Measurements from ENCODE around the gene TRPC4AP.
A peak's percentile ranks its signal among the peaks of the same experiment; 100 is the strongest.

The TRPC4AP gene, protein sequence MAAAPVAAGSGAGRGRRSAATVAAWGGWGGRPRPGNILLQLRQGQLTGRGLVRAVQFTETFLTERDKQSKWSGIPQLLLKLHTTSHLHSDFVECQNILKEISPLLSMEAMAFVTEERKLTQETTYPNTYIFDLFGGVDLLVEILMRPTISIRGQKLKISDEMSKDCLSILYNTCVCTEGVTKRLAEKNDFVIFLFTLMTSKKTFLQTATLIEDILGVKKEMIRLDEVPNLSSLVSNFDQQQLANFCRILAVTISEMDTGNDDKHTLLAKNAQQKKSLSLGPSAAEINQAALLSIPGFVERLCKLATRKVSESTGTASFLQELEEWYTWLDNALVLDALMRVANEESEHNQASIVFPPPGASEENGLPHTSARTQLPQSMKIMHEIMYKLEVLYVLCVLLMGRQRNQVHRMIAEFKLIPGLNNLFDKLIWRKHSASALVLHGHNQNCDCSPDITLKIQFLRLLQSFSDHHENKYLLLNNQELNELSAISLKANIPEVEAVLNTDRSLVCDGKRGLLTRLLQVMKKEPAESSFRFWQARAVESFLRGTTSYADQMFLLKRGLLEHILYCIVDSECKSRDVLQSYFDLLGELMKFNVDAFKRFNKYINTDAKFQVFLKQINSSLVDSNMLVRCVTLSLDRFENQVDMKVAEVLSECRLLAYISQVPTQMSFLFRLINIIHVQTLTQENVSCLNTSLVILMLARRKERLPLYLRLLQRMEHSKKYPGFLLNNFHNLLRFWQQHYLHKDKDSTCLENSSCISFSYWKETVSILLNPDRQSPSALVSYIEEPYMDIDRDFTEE

DNA sequence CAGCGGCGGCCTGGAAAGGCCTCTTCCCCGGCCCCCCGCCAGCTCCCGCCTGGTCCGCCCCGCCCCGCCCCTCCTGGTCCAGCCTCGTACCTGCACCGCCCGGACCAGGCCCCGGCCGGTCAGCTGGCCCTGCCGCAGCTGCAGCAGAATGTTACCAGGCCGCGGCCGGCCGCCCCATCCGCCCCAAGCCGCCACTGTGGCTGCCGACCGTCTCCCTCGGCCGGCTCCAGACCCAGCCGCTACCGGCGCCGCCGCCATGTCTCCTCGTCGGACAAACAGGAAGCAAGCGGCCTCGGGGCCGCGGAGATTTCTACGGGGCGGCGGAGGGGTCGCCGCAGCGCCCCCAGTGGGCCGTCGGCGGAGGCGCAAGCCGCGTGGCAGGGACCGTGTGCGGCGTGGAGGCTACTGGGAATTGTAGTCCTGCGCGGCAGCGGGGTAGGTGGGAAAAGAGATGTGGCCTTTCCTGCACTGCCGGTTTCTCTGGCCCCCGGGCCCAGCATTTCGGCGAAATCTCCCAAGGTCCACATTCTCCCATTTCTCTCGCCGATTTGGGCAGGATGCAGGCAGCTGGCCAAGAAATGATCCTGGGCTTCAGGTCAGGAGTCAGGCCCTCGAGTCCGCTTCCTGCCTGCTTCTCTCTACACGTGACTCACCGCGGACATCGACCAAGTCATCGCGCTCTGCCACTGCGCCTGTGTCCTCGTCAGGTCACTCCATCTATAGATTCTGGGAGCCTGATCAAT lies at the start of gene TRPC4AP:
Gene TRPC4AP, minus strand, starts transcription at position 284 of the 743 bp plus-strand sequence. Its CDS starts 26 bp downstream, at position 258.
- no peaks in the 10 kb centered on the region for H3K9me3 ChIP-seq (ENCODE audit: low read length)
- H3K36me3 ChIP-seq (ENCODE audit: insufficient read depth, low read length): peaks cover 15% of the 10 kb centered on the region
- peaks cover 9% of the 10 kb centered on the region for H3K4me1 ChIP-seq (ENCODE audit: insufficient read depth, low read length)
- peak within 1 kb of the TSS; percentile 69 for H2AFZ ChIP-seq (ENCODE audit: low read depth, low read length)
- peak within 1 kb of the TSS; percentile 97 for H3K4me3 ChIP-seq (ENCODE audit: low read length)
- no peaks in the 10 kb centered on the region for H3K27me3 ChIP-seq (ENCODE audit: insufficient read depth, low read length)

DNA sequence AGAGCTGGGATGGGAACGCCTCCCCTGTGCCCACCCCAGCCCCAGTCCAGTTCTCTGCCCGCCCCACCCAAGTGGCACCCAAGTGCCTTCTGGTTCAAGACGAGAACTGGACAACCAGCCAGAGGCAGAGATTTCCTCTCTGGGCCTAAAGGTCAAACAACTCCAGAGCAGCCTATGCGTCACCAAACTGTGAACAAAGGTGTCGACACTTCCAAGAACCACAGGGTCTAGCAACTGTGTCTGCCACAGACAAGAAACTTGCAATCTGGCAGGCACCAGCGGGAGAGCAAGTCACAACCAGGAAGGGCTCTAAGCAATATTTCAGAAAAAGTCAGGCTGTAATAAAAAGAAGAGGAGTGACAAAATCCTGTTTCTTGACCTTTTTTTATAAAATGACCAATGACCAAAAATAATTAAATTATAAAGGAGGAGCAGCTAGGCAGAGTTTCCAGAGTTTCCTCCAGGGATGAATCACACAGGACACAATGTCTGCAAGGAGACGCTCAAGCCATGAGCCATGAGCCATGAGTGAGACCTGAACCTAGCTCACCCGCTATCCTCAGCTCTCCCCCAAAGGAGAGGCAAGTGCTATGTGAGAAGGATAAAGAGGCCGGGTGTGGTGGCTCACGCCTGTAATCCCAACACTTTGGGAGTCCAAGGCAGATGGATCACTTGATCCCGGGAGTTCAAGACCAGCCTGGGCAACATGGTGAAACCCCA lies 43.4 kb upstream of the TRPC4AP start:
- Histone ChIP-seq H3K4me3 (ENCODE audit: low read length) (no peak overlapping the region), H3K36me3 (ENCODE audit: insufficient read depth, low read length) (peaks cover 20% of the 10 kb centered on the region), H3K9me3 (ENCODE audit: low read length) (peaks cover 3% of the 10 kb centered on the region), H3K4me1 (ENCODE audit: insufficient read depth, low read length) (no peaks in the 10 kb centered on the region), H3K27me3 (ENCODE audit: insufficient read depth, low read length) (no peaks in the 10 kb centered on the region), H2AFZ (ENCODE audit: low read depth, low read length) (no peak overlapping the region)

DNA sequence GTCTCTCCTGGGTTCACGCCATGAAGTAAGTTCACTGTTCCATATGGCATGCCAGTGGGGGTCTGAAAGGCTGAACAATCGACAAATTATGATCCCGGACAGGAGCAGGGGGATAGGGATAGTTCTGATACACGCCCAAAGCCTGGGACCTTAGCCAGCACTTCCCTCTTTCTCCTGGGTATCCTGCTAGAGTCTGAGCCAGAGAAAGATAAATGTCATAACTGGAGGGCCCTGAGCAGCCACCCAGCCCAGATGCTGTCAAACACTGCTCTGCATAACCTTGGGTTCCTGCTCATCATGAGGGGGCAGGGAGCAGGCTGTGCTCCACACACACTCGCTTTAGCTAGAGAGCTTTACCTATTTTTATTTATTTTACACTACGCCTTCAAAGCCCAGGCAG lies 42.3 kb upstream of the TRPC4AP start:
- Histone ChIP-seq H3K36me3 (ENCODE audit: insufficient read depth, low read length) (peaks cover 20% of the 10 kb centered on the region), H3K9me3 (ENCODE audit: low read length) (peaks cover 3% of the 10 kb centered on the region), H2AFZ (ENCODE audit: low read depth, low read length) (no peak overlapping the region), H3K4me1 (ENCODE audit: insufficient read depth, low read length) (no peaks in the 10 kb centered on the region), H3K27me3 (ENCODE audit: insufficient read depth, low read length) (no peaks in the 10 kb centered on the region), H3K4me3 (ENCODE audit: low read length) (no peak overlapping the region)

DNA sequence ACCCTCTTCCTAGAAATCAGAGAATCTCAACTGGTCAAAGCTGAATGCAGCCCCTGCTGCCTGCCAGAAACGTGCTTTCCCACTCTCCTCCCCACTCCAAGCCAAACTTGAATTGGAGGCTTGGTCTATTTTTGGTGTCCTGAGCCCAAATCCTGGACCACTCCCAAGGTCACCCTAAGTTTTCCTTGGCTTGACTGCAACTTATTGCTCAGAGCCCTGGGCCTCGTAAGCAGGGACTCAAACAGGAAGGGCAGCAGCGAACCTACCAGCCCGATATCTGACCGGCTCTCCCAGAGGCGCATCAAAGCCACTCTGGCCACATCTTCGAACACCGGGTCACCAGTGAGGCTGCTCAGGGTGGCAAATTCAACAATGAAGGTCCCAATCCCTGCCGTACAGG lies 41.9 kb upstream of the TRPC4AP start:
- no peaks in the 10 kb centered on the region for H3K27me3 ChIP-seq (ENCODE audit: insufficient read depth, low read length)
- H3K4me3 ChIP-seq (ENCODE audit: low read length): no peak overlapping the region
- H3K4me1 ChIP-seq (ENCODE audit: insufficient read depth, low read length): no peaks in the 10 kb centered on the region
- H3K9me3 ChIP-seq (ENCODE audit: low read length): peaks cover 3% of the 10 kb centered on the region
- no peak overlapping the region for H2AFZ ChIP-seq (ENCODE audit: low read depth, low read length)
- H3K36me3 ChIP-seq (ENCODE audit: insufficient read depth, low read length): peaks cover 20% of the 10 kb centered on the region

DNA sequence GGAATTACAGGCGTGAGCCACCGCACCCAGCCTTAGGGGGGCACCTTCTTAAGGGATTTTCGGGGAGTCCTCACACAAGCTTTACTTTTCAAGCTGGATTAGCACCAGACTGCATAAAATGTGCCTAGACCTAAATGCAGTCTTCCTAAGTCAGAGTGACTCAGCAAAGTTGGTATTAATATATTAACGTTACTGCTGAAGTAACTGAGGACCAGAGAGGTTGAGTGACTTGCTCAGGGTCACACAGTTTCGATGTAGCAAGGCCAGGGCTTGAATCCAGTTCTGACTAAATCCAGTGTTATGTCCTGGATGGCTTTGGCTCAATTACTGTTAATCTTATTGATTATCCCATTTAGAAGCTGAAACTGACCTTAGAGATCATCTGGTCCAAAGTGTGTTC lies 41.1 kb upstream of the TRPC4AP start:
- Histone ChIP-seq H3K27me3 (ENCODE audit: insufficient read depth, low read length) (no peaks in the 10 kb centered on the region), H3K9me3 (ENCODE audit: low read length) (peaks cover 3% of the 10 kb centered on the region), H3K4me1 (ENCODE audit: insufficient read depth, low read length) (no peaks in the 10 kb centered on the region), H2AFZ (ENCODE audit: low read depth, low read length) (no peak overlapping the region), H3K4me3 (ENCODE audit: low read length) (no peak overlapping the region), H3K36me3 (ENCODE audit: insufficient read depth, low read length) (peaks cover 20% of the 10 kb centered on the region)

DNA sequence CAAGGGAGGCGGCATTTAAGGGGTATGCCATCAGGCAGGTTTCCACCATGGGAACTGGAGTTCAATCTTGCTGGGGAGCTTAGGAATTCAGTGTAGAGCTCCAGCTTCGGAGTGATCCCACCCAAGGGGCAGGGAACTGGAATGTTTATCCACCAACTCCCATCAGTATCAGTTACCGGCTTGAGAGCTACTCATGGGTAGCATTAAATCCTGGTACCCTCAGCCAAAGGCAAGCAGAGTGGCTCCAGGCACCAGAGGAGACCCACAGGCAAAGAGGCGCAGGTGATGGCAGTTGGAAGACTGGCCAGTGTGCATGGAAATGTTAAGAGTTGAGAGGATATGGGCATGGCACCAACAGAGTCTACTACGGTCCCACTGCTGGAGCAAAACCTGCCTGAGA lies 40.4 kb upstream of the TRPC4AP start:
- Histone ChIP-seq H3K27me3 (ENCODE audit: insufficient read depth, low read length) (no peaks in the 10 kb centered on the region), H3K9me3 (ENCODE audit: low read length) (peaks cover 3% of the 10 kb centered on the region), H3K4me3 (ENCODE audit: low read length) (no peak overlapping the region), H3K36me3 (ENCODE audit: insufficient read depth, low read length) (peaks cover 20% of the 10 kb centered on the region), H2AFZ (ENCODE audit: low read depth, low read length) (no peak overlapping the region), H3K4me1 (ENCODE audit: insufficient read depth, low read length) (no peaks in the 10 kb centered on the region)

DNA sequence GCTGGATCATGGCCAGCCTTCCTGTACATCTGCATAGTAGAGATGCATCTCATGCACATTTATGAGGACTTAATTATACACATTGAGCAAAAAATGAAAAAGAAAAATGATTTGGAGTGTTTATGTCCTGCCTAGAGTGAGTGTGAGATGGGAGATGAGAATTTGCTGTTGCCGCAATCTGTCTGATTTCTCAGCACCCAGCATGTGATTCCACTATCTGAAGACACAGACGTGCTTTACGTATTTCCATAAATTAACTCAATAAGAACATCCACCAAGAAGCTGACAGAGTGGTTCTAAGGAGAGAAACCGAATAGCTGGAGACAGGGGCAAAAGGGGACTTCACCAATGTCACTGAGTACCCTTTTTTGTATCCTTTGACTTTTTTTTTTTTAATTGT lies 39.3 kb upstream of the TRPC4AP start:
- Histone ChIP-seq H3K36me3 (ENCODE audit: insufficient read depth, low read length) (peaks cover 23% of the 10 kb centered on the region), H3K4me3 (ENCODE audit: low read length) (no peak overlapping the region), H3K9me3 (ENCODE audit: low read length) (peaks cover 3% of the 10 kb centered on the region), H2AFZ (ENCODE audit: low read depth, low read length) (no peak overlapping the region), H3K4me1 (ENCODE audit: insufficient read depth, low read length) (no peaks in the 10 kb centered on the region), H3K27me3 (ENCODE audit: insufficient read depth, low read length) (no peaks in the 10 kb centered on the region)

DNA sequence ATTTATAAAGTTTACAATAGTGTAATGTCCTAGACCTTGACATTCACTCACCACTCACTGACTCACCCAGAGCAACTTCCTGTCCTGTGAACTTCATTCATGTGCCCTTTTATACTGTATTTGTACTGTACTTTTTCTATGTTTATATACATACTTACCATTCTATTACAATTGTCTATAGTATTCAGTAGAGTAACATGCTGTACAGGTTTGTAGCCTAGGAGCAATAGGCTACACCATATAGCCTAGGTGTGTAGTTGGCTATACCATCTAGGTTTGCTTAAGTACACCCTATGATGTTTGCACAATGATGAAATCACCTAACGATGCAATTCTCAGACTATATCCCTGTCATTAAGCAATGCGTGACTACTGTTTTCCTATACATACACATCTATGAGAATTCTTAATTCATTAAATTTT lies 37.1 kb upstream of the TRPC4AP start:
- Histone ChIP-seq H3K27me3 (ENCODE audit: insufficient read depth, low read length) (no peaks in the 10 kb centered on the region), H2AFZ (ENCODE audit: low read depth, low read length) (no peak overlapping the region), H3K4me3 (ENCODE audit: low read length) (no peak overlapping the region), H3K36me3 (ENCODE audit: insufficient read depth, low read length) (peaks cover 25% of the 10 kb centered on the region), H3K4me1 (ENCODE audit: insufficient read depth, low read length) (no peaks in the 10 kb centered on the region), H3K9me3 (ENCODE audit: low read length) (peaks cover 3% of the 10 kb centered on the region)

DNA sequence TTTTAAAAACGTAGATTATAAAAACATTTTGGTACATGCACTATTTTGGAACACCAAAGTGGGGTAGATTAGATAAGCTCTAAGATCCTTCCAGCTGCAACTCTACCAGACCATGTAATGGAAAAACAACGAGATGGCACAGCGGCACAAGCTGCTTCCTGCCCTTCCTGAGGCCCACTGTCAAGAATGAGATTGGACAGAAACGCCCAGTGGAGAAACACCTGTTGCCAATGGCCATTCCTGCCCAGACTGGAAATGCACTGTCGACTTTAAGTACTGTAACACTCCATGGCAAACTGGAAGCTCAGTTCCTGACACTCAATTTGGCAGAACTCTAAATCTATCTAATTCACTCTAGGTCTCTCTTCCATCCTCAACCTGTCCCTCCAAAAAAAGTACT lies 33.1 kb upstream of the TRPC4AP start:
- H3K4me1 ChIP-seq (ENCODE audit: insufficient read depth, low read length): no peaks in the 10 kb centered on the region
- H3K4me3 ChIP-seq (ENCODE audit: low read length): no peak overlapping the region
- H3K27me3 ChIP-seq (ENCODE audit: insufficient read depth, low read length): no peaks in the 10 kb centered on the region
- no peak overlapping the region for H2AFZ ChIP-seq (ENCODE audit: low read depth, low read length)
- no peaks in the 10 kb centered on the region for H3K9me3 ChIP-seq (ENCODE audit: low read length)
- peaks cover 32% of the 10 kb centered on the region for H3K36me3 ChIP-seq (ENCODE audit: insufficient read depth, low read length)

DNA sequence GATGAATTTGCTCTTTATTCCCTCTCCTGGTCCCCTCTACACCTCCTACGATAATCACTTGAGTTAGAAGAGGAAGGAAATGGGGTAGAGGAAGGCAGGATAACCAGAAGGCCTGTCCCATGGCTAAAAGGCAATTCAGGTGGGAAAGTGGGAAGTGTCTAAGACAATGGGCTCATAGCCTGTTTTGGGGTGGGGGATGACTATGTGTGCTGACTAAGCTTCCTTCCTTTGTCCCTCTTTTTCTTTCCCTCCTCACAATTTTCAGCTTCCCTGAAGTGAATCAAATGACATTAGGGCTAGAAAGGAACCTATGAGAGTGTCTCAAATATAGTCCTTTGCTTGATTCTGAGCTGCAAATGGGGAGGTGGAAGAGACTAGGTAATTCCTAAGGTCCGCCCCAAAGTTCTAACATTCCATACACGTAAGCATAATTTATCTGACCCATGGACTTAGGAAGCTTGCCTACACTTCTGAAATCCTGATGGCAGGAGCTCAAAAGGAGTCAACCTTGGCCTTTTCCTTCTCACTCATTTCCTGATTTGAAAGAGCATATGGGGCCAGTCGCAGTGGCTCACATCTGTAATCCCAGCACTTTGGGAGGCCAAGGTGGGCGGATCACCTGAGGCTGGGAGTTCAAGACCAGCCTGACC lies 30.3 kb upstream of the TRPC4AP start:
- Histone ChIP-seq H3K9me3 (ENCODE audit: low read length) (no peaks in the 10 kb centered on the region), H3K4me1 (ENCODE audit: insufficient read depth, low read length) (no peaks in the 10 kb centered on the region), H3K36me3 (ENCODE audit: insufficient read depth, low read length) (peaks cover 34% of the 10 kb centered on the region), H2AFZ (ENCODE audit: low read depth, low read length) (no peak overlapping the region), H3K4me3 (ENCODE audit: low read length) (no peak overlapping the region), H3K27me3 (ENCODE audit: insufficient read depth, low read length) (no peaks in the 10 kb centered on the region)

DNA sequence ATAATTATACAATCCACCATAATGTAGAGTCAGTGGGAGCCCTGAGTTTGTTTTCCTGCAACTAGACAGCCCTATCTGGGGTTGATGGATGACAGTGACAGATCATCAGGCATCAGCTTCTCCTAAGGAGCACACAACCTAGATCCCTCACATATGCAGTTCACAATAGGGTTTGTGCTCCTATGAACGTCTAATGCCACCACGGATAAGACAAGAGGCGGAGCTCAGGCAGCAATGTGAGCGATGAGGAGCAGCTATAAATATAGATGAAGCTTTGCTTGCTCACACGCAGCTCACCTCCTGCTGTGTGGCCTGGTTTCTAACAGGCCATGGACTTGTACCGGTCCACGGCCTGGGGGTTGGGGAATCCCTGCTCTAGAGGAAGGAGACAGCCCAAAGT lies 28.6 kb upstream of the TRPC4AP start:
- Histone ChIP-seq H3K4me3 (ENCODE audit: low read length) (no peak overlapping the region), H3K9me3 (ENCODE audit: low read length) (no peaks in the 10 kb centered on the region), H3K27me3 (ENCODE audit: insufficient read depth, low read length) (no peaks in the 10 kb centered on the region), H3K4me1 (ENCODE audit: insufficient read depth, low read length) (peaks cover 2% of the 10 kb centered on the region), H2AFZ (ENCODE audit: low read depth, low read length) (no peak overlapping the region), H3K36me3 (ENCODE audit: insufficient read depth, low read length) (peaks cover 31% of the 10 kb centered on the region)

DNA sequence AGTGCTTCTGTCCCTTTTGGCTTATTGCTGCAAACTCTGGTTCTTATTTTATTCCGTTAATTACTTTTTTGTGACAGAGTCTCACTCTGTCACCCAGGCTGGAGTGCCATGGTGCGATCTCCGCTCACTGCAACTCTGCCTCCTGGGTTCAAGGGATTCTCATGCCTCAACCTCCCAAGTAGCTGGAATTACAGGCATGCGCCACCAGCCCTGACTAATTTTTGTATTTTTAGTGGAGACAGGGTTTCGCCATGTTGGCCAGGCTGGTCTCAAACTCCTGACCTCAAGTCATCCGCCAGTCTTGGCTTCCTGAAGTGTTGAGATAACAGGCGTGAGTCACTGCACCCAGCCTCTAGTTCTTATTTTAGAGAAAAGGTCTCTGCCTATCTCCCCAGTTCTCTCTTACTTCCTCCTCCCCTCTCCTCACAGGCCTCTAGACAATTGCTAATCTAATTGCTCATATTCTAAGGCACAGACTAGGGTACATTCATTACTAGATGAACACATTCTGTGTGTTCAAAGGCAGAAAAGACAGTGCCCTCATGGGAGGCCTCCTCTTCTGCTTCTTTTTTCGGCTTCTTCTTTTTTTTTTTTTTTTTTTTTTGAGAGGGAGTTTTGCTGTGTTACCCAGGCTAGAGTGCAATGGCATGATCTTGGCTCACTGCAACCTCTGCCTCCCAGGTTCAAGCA lies 27.6 kb upstream of the TRPC4AP start:
- no peak overlapping the region for H2AFZ ChIP-seq (ENCODE audit: low read depth, low read length)
- H3K4me1 ChIP-seq (ENCODE audit: insufficient read depth, low read length): peaks cover 2% of the 10 kb centered on the region
- no peaks in the 10 kb centered on the region for H3K9me3 ChIP-seq (ENCODE audit: low read length)
- no peaks in the 10 kb centered on the region for H3K27me3 ChIP-seq (ENCODE audit: insufficient read depth, low read length)
- peaks cover 28% of the 10 kb centered on the region for H3K36me3 ChIP-seq (ENCODE audit: insufficient read depth, low read length)
- H3K4me3 ChIP-seq (ENCODE audit: low read length): no peak overlapping the region

Data from neuron (in vitro differentiated cells).